ENCODE data around the gene PRSS27.

Gene PRSS27

DNA sequence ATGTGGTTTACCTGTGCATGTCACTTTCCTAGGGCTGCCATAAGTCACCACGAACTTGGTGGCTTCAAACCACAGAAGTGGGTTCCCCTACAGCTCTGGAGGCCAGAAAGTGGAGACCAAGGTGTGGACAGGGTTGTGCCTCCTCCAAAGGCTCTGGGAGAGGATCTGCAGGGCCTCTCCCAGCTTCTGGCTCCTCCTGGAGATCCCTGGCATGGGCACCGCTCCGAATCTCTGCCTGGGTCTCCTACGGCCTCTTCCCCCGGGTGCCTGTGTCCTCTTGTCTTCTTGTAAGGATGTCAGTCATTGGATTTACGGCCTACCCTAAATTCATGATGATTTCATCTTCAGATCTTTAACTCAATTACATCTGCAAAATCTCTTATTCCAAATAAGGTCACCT is 29.9 kb upstream of the PRSS27 start:
- DNase-seq = no peak

GRCh38 chr16:2749476-2749875 is 29.5 kb upstream of the PRSS27 start:
- no peak for DNase-seq

DNA sequence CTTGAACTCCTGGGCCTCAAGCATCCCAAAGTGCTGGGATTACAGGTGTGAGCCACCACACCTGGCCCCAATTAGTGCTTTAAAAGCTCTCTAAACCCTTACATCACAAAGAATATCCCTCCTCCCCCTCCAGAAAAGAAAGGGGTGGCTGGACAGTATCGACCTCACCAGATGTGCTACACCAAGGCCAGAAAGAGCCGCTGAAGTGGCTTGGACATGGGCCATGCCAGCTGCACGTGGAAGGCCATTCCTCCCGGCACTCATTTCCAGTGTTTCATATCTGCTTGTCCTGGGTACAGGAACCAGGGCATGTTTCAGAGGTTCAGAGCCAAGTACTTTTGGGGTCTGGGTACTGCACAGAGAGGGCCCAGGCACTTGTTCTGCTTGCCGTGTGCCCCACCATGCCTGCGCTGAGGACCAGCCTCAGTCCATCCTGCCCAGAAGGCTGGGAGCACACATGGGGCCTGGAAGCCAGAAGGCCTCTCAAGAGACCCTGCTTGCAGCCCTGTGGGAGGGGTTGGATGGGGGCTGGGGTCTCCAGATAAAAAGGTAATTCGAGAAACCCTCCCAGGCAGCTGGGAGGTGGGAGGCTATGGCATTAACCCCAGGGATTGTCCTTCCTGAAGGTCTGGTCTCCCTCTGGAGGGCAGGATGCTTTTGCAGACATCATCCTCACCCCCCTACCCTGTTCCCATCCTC is 28.9 kb upstream of the PRSS27 start:
- DNase-seq = no peak

DNA sequence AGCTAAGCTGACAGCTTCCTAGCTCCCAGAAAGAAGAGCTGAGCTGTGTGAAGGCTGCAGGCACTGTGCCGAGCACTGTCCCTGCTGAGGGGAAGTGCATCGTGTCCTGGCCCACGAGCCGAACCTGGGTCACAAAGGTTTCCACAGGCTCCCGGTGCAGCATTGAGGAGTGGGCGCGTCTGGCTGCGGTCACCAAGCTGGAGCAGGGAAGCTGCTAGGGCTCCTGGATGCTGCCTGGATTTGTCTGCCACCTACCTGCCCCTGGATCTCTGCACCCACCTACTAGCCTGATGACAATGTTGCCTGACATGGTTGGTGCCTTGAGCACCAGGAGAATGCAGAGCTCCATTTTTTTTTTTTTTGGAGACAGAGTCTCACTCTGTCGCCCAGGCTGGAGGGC is 25.9 kb upstream of the PRSS27 start:
- DNase-seq = no peak

- DNase-seq = no peak
Observed at GRCh38 chr16:2745116-2745890, 25.3 kb upstream of the PRSS27 start.

DNA sequence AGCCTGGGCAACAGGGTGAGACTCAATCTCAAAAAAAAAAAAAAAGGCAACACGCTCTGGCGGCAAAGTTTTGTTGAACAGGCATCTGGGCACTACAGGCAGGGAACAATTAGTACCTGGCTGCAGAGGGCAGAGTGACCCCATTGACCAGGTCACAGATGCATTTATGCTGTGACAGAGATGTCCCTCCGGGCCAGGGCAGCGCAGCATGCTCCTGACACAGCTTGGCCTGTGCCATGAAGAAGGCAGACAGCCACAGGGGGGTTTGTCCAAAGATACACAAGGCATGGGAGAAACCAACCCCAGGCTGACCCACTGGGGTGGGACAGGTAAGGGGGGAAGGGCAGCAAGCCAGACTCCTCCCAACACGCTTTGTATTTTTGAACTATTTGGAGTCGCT is 24.7 kb upstream of the PRSS27 start:
- no peak for DNase-seq

- no peak for DNase-seq
Observed at GRCh38 chr16:2743007-2743810, 23.2 kb upstream of the PRSS27 start.

DNA sequence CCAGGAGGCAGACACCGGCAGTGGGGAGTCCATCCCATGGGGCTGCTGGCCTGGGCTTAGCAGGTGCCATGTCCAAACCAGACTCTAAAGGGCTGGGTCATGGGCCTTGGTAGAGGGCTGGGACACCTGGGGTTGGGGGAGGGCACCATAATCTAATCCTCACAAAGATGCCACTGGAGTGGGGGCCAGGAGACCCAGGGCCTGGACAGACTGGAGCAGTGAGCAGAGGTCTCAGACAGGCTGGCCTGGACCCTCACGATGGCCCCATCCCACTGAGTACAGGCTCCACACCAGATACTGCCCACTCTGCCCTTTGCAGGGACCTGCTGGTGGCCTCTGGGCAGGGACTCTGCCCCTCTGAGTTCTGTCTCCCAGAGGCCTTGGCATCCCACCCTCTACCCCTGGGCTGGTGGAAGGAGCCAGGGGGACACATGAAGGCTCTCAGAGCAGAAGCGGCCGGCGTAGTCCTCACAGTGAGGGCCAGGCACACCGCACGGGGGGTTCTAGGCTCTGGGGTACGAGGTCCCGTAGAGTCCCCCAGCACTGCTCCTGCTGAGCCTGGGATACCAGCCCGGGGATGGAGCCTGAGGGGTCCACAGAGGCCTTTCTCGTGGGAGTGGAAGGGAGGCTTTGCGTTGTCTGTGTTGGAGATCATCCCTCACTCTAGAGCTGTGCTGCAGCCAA is 22.4 kb upstream of the PRSS27 start:
- no peak for DNase-seq

GRCh38 chr16:2741168-2741567 is 21.1 kb upstream of the PRSS27 start:
- DNase-seq = no peak

- no peak for DNase-seq
Observed at GRCh38 chr16:2740476-2740875, 20.5 kb upstream of the PRSS27 start.

GRCh38 chr16:2739625-2740430 is 19.8 kb upstream of the PRSS27 start:
- DNase-seq = no peak

DNA sequence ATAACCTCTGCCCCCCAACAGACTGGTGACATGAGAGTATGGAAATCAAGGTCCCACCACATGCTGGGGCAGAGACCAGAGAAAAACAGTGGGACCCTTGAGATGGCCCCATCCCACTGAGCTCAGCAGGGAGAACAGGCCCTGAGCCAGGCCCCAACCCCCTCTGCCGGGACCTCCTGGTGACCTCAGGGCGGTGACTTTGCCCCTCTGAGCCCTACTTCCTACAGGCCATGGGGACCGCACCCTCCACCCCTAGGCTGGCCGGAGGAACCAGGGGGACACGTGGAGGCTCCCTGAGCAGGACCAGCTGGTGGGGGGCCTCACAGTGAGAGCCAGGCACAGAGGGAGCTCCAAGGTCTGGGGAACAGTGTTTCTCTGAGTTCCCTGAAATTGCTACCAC is 18.6 kb upstream of the PRSS27 start:
- DNase-seq = no peak

GRCh38 chr16:2737895-2738418 is 17.9 kb upstream of the PRSS27 start:
- no peak for DNase-seq

GRCh38 chr16:2737238-2737605 is 17.2 kb upstream of the PRSS27 start:
- no peak for DNase-seq

DNA sequence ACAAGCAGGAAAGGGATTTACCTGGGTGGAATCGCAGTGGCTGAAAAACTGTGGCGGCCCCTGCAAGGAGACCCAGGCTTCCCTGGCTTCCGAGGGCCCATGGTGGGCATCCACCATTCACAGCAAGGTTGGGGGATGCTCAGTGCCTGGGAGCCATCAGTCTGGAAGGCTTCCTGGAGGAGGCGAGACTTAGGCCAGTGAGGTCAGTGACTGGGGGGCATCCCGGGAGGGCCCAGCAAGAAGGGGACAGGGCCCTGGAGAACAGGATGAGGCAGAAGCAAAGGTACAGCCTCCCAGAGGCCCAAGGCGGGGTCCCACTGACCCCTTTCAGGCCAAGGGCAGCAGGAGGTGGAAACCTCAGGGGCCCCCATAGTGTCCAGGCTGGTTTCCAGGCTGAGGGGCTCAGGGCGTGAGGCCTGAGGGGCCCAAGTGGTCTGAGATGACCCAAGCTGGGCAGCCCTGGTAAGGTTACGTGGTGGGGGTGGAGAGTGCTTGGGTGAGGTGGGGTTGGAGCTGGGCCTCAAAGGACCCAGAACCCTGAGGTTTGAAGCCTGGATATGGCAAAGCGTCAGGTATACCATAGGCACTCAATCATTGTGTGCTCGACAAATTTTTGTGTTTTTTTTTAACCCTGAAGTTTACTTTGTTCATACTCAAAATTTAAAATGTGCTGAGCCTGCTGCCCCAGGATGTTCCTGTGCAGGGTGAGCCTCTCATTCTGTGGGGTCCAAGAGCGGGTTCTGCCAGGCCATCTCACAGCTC is 16.6 kb upstream of the PRSS27 start:
- no peak for DNase-seq

DNA sequence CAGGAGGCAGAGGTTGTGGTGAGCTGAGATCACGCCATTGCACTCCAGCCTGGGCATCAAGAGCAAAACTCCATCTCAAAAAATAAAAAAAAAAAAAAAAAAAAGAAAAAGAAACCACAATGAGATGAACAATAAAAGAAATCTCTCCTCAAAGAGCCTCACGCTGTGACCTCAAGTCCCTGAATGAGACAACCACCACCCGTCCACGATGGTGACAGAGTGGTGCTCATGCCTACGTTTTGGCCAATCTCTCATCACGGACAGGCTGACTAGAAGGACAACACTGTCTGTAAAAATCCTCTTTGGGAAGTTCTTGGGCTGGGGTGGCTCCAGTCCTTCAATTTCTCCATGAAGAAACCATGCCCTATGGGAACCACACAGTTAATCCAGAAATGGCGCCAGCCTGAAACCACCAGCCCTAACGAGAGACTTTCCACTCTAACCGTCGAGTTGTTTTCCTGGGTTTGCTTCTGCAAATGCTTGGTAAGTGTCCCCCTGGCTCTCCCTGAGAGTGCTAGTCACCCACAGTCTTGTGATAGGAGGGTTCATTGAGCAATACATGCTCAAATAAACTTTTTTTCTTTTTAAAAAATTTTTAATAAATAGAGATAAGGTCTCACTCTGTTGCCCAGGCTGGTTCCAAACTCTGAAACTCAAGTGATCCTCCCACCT is 15.0 kb upstream of the PRSS27 start:
- DNase-seq = no peak

DNA sequence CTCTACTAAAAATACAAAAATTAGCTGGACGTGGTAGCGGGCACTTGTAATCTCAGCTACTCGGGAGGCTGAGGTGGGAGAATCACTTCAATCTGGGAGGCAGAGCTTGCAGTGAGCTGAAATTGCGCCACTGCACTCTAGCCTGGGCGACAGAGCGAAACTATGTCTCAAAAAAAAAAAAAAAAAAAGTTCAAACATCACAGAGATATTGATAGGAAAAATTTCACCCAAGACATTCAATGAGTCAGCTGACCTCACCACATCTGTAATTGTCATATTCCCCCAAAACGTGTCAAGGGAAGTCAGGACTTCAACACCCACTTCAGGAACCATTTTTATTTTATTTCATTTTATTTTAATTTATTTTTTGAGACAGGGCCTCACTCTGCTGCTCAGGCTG is 8.0 kb upstream of the PRSS27 start:
- no peak for DNase-seq

- no peak for DNase-seq
Observed at GRCh38 chr16:2726923-2727322, 6.9 kb upstream of the PRSS27 start.

DNA sequence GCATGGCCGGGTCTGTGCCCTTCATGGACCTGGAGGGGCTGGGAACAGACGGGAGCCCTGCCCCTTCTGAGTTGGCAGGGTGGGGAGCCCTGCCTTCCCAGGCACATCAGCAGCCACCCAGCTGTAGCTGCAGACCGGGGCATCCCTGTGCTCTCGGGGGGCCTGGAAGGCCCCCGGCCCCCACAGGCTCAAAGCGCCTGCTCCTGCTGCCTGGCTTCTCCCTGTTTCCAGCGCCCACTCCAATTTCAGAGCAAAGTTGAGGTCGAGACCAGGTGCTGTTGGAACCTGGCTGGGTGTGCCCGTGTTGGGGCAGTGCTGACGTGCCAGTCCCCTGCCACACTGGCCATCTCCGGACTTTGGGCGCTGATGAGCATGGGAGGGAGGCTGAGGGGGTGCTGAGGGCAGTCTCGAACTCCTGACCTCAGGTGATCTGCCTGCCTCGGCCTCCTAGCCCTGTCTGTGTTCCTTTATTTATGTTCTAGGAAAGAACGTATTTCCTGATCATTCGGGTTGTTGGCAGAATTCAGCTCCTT is 4.9 kb upstream of the PRSS27 start:
- no peak for DNase-seq

DNA sequence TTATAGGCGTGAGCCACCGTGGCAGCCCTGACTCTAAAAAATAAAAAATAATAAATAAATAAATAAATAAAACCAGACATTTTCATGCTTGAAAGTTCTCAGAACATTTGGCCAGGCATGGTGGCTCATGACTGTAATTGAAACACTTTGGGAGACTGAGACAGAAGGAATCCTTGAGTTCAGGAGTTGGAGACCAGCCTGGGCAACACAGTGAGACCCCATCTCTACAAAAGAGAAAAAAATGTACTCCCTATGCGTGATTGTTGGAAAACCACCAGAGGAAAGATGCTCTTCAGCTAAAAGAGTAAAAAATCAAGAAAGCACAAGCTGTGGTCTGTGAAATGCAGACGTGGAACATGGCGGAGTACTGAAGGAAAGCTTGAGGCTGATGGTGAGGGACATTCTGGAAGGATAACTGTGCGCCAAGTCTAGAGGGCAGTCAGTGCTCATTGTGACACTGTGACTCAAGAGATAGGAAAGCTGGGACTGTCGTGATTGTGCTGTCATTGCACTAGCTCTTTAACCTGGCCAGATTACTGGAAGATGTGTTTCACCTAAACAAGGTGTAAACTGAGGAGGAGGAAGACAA is 4.2 kb upstream of the PRSS27 start:
- DNase-seq = no peak

All from CD4-positive, alpha-beta T cell treated with Interleukin-21 for 1 hour (primary cell).